GM19023 (cell line): Measurements from ENCODE around the gene SRPK2.
A peak's percentile ranks its signal among the peaks of the same experiment; 100 is the strongest.
"Not testable (repeated sequence)": the region's sequence is repeated elsewhere in the genome, so short reads cannot be mapped to it uniquely, and the experiment has no call there.

Source experiments
- ATAC-seq: cut with Tn5 transposase; IDR thresholded peaks from one replicate; pipeline ENCODE4 v1.9.1; 2021; ENCODE audit warnings: mild to moderate bottlenecking, moderate library complexity; ENCODE audit not compliant: unreplicated experiment

Gene SRPK2

GRCh38 chr7:105388356-105389087 is at the start of gene SRPK2:
Gene SRPK2, minus strand, starts transcription at chr7:105388921.
- peak; percentile 84 for ATAC-seq

- no peak for ATAC-seq
Measured at GRCh38 chr7:105438254-105438653, 49.5 kb upstream of the SRPK2 start.

GRCh38 chr7:105437356-105437755 is 48.6 kb upstream of the SRPK2 start:
- ATAC-seq, result not testable (repeated sequence)

GRCh38 chr7:105429746-105430612 is 41.3 kb upstream of the SRPK2 start:
- ATAC-seq, result no peak

GRCh38 chr7:105426606-105427146 is 38.0 kb upstream of the SRPK2 start:
- ATAC-seq, result no peak

GRCh38 chr7:105423987-105424386 is 35.3 kb upstream of the SRPK2 start:
- no peak for ATAC-seq

- no peak for ATAC-seq
Measured at GRCh38 chr7:105413887-105414437, 25.2 kb upstream of the SRPK2 start.

GRCh38 chr7:105410774-105411173 is 22.1 kb upstream of the SRPK2 start:
- not testable (repeated sequence) for ATAC-seq

GRCh38 chr7:105409775-105410174 is 21.1 kb upstream of the SRPK2 start:
- ATAC-seq, result not testable (repeated sequence)

- ATAC-seq, result no peak
Measured at GRCh38 chr7:105408791-105409410, 20.2 kb upstream of the SRPK2 start.

- no peak for ATAC-seq
Measured at GRCh38 chr7:105403128-105403527, 14.4 kb upstream of the SRPK2 start.

- ATAC-seq, result no peak
Measured at GRCh38 chr7:105402221-105403095, 13.7 kb upstream of the SRPK2 start.

GRCh38 chr7:105399043-105399725 is 10.5 kb upstream of the SRPK2 start:
- ATAC-seq, result no peak

- ATAC-seq, result no peak
Measured at GRCh38 chr7:105396566-105396965, 7.8 kb upstream of the SRPK2 start.

GRCh38 chr7:105391429-105391828 is 2.7 kb upstream of the SRPK2 start:
- ATAC-seq, result no peak

- no peak for ATAC-seq
Measured at GRCh38 chr7:105389889-105390288, 1.2 kb upstream of the SRPK2 start.

- ATAC-seq, result peak; percentile 26
Measured at GRCh38 chr7:105389088-105389650, 448 bp upstream of the SRPK2 start.

- ATAC-seq, result peak; percentile 55
Measured at GRCh38 chr7:105387508-105388355, 989 bp downstream of the SRPK2 start.
